ENCODE results near the gene CD160.

The CD160 gene

DNA sequence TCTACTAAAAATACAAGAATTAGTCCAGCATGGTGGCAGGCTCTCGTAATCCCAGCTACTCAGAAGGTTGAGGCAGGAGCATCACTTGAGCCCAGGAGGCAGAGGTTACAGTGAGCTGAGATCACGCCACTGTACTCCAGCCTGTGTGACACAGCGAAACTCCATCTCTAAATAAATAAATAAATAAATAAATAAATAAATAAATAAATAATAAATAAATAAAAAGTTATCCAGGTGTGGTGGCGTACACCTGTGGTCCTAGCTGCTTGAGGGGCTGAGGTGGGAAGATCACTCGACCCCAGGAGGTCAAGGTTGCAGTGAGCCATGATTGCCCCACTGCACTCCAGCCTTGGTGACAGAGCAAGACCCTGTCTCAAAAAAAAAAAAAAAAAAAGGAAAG, 834 bp upstream of the CD160 start (continued):
- TF ChIP-seq ZXDB (tag by site-specific recombination; IDR thresholded peaks at IDR 0.05), result peak; percentile 59
- 0 out of 2 replicates have a peak, but pooled peaks have one; percentile 56 for TF ChIP-seq ZNF514 (tag by site-specific recombination; IDR thresholded peaks at IDR 0.05)
- TF ChIP-seq ZNF140 (tag by site-specific recombination; IDR thresholded peaks at IDR 0.05), result peak; percentile 81
- TF ChIP-seq ZNF629 (tag by site-specific recombination; IDR thresholded peaks at IDR 0.05), result peak; percentile 59; the same call in 1 of the 2 replicates
- peak; percentile 86 for TF ChIP-seq ZNF426 (tag by site-specific recombination; IDR thresholded peaks at IDR 0.05)
- TF ChIP-seq, protein P1, sequence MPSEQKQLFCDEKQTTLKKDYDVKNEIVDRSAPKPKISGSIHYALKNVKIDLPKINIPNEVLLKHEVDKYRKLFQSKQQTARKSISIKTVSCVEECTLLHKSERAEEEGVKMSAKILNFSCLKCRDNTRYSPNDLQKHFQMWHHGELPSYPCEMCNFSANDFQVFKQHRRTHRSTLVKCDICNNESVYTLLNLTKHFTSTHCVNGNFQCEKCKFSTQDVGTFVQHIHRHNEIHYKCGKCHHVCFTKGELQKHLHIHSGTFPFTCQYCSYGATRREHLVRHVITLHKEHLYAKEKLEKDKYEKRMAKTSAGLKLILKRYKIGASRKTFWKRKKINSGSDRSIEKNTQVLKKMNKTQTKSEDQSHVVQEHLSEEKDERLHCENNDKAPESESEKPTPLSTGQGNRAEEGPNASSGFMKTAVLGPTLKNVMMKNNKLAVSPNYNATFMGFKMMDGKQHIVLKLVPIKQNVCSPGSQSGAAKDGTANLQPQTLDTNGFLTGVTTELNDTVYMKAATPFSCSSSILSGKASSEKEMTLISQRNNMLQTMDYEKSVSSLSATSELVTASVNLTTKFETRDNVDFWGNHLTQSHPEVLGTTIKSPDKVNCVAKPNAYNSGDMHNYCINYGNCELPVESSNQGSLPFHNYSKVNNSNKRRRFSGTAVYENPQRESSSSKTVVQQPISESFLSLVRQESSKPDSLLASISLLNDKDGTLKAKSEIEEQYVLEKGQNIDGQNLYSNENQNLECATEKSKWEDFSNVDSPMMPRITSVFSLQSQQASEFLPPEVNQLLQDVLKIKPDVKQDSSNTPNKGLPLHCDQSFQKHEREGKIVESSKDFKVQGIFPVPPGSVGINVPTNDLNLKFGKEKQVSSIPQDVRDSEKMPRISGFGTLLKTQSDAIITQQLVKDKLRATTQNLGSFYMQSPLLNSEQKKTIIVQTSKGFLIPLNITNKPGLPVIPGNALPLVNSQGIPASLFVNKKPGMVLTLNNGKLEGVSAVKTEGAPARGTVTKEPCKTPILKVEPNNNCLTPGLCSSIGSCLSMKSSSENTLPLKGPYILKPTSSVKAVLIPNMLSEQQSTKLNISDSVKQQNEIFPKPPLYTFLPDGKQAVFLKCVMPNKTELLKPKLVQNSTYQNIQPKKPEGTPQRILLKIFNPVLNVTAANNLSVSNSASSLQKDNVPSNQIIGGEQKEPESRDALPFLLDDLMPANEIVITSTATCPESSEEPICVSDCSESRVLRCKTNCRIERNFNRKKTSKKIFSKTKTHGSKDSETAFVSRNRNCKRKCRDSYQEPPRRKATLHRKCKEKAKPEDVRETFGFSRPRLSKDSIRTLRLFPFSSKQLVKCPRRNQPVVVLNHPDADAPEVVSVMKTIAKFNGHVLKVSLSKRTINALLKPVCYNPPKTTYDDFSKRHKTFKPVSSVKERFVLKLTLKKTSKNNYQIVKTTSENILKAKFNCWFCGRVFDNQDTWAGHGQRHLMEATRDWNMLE (tag by site-specific recombination; conservative IDR thresholded peaks at IDR 0.05; ENCODE audit: low read depth), result peak; percentile 91
- peak; percentile 40; the same call in 1 of the 2 replicates for TF ChIP-seq ZNF654 (tag by site-specific recombination; IDR thresholded peaks at IDR 0.05; ENCODE audit: low read depth)
- peak; percentile 55; the same call in 1 of the 2 replicates for TF ChIP-seq ZNF354C (tag by site-specific recombination; IDR thresholded peaks at IDR 0.05; ENCODE audit: borderline replicate concordance, low read depth)

DNA sequence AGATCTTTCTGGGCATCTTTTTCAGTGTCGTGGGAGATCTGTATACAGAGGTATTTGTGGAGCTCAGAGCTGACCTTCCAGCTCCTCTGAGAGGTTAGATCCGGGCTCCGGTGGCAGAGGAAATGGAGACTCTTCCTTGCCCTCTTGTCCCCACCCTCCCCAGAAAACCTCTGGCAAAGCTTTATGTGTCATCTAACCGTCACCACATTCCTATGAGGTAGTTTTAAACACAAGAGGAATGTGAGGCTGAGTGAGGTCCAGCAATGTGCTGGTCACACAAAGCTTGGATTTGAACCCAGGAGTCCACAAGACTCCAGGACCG, 1.2 kb downstream of the CD160 start:
- Histone ChIP-seq H3K9me3 (ENCODE audit: control insufficient read depth, insufficient read depth, low read depth, low read length) (no peaks in the 10 kb centered on the region), H3K27ac (ENCODE audit: extremely low read depth, low read depth, low read length) (no peak overlapping the region), H3K4me3 (ENCODE audit: low read depth, low read length) (no peak overlapping the region), H3K36me3 (ENCODE audit: control insufficient read depth in 2 of 2, insufficient read depth in 1 of 2, low read length in 2 of 2) (no peaks in the 10 kb centered on the region), H3K4me1 (ENCODE audit: control insufficient read depth, insufficient read depth, low read length) (no peaks in the 10 kb centered on the region)
- no peak for TF ChIP-seq ZNF394 (tag by site-specific recombination; IDR thresholded peaks at IDR 0.05; ENCODE audit: borderline replicate concordance)
- TF ChIP-seq ZNF214 (tag by site-specific recombination; IDR thresholded peaks at IDR 0.05; ENCODE audit: borderline replicate concordance), result no peak
- no peak for TF ChIP-seq ZNF707 (tag by site-specific recombination; IDR thresholded peaks at IDR 0.05)
- no peak for TF ChIP-seq ZNF335 (tag by site-specific recombination; conservative IDR thresholded peaks at IDR 0.05)
- no peak for TF ChIP-seq SCRT2 (tag by site-specific recombination; IDR thresholded peaks at IDR 0.05)
- no peak for TF ChIP-seq OSR2 (tag by site-specific recombination; IDR thresholded peaks at IDR 0.05)
- TF ChIP-seq, protein P2, sequence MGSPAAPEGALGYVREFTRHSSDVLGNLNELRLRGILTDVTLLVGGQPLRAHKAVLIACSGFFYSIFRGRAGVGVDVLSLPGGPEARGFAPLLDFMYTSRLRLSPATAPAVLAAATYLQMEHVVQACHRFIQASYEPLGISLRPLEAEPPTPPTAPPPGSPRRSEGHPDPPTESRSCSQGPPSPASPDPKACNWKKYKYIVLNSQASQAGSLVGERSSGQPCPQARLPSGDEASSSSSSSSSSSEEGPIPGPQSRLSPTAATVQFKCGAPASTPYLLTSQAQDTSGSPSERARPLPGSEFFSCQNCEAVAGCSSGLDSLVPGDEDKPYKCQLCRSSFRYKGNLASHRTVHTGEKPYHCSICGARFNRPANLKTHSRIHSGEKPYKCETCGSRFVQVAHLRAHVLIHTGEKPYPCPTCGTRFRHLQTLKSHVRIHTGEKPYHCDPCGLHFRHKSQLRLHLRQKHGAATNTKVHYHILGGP (tag by site-specific recombination; IDR thresholded peaks at IDR 0.05), result no peak
- no peak for TF ChIP-seq ZFHX2 (tag by site-specific recombination; conservative IDR thresholded peaks at IDR 0.05)
- TF ChIP-seq, protein P3, sequence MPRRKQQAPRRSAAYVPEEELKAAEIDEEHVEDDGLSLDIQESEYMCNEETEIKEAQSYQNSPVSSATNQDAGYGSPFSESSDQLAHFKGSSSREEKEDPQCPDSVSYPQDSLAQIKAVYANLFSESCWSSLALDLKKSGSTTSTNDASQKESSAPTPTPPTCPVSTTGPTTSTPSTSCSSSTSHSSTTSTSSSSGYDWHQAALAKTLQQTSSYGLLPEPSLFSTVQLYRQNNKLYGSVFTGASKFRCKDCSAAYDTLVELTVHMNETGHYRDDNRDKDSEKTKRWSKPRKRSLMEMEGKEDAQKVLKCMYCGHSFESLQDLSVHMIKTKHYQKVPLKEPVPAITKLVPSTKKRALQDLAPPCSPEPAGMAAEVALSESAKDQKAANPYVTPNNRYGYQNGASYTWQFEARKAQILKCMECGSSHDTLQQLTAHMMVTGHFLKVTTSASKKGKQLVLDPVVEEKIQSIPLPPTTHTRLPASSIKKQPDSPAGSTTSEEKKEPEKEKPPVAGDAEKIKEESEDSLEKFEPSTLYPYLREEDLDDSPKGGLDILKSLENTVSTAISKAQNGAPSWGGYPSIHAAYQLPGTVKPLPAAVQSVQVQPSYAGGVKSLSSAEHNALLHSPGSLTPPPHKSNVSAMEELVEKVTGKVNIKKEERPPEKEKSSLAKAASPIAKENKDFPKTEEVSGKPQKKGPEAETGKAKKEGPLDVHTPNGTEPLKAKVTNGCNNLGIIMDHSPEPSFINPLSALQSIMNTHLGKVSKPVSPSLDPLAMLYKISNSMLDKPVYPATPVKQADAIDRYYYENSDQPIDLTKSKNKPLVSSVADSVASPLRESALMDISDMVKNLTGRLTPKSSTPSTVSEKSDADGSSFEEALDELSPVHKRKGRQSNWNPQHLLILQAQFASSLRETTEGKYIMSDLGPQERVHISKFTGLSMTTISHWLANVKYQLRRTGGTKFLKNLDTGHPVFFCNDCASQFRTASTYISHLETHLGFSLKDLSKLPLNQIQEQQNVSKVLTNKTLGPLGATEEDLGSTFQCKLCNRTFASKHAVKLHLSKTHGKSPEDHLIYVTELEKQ (tag by site-specific recombination; IDR thresholded peaks at IDR 0.05; ENCODE audit: borderline replicate concordance), result no peak
- TF ChIP-seq ZNF239 (tag by site-specific recombination; IDR thresholded peaks at IDR 0.05), result no peak
- TF ChIP-seq ZNF658 (tag by site-specific recombination; IDR thresholded peaks at IDR 0.05), result no peak
- TF ChIP-seq ZNF530 (tag by site-specific recombination; IDR thresholded peaks at IDR 0.05; ENCODE audit: low read depth), result no peak
- ChIA-PET POLR2A (interaction anchor here (2.0 kb wide), 1 partner anchor 104 kb away, joined by 5 read pairs; the partner anchor contains the start of genes POLR3C and RNF115), CTCF (interaction anchor here (0.6 to 1.3 kb wide), 16 partner anchors 9 to 136 kb away, joined by 3 to 8 read pairs (median 4); partner anchors contain the start of genes PDZK1 and POLR3C)
